ENCODE measurements around the gene GOSR2.
"Not testable (repeated sequence)": the region's sequence is repeated elsewhere in the genome, so short reads cannot be mapped to it uniquely, and the experiment has no call there.

GOSR2 gene

GRCh38 chr17:46983782-46984181 lies 60.8 kb downstream of the GOSR2 start:
- no peak overlapping the region for H3K4me3 ChIP-seq (ENCODE audit: control insufficient read depth, low read depth, low read length)
- DNase-seq (ENCODE audit: low read depth), result no peak
- no peak for TF ChIP-seq CTCF (conservative IDR thresholded peaks at IDR 0.05; ENCODE audit: control insufficient read depth, insufficient read depth, low read depth, low read length)

- DNase-seq (ENCODE audit: low read depth), result no peak
- H3K4me3 ChIP-seq (ENCODE audit: control insufficient read depth, low read depth, low read length), result no peak overlapping the region
- TF ChIP-seq CTCF (conservative IDR thresholded peaks at IDR 0.05; ENCODE audit: control insufficient read depth, insufficient read depth, low read depth, low read length), result no peak
Measured at GRCh38 chr17:46984341-46984740, 61.4 kb downstream of the GOSR2 start.

- DNase-seq (ENCODE audit: low read depth), result no peak
Measured at GRCh38 chr17:46984892-46985291, 61.9 kb downstream of the GOSR2 start.

GRCh38 chr17:46986366-46986765 lies 63.4 kb downstream of the GOSR2 start:
- no peak for DNase-seq (ENCODE audit: low read depth)
- no peak for TF ChIP-seq CTCF (conservative IDR thresholded peaks at IDR 0.05; ENCODE audit: control insufficient read depth, insufficient read depth, low read depth, low read length)
- no peak overlapping the region for H3K4me3 ChIP-seq (ENCODE audit: control insufficient read depth, low read depth, low read length)

More at GRCh38 chr17:46984892-46985291, 61.9 kb downstream of the GOSR2 start:
- TF ChIP-seq CTCF (conservative IDR thresholded peaks at IDR 0.05; ENCODE audit: control insufficient read depth, insufficient read depth, low read depth, low read length), result no peak
- no peak overlapping the region for H3K4me3 ChIP-seq (ENCODE audit: control insufficient read depth, low read depth, low read length)

- H3K4me3 ChIP-seq (ENCODE audit: control insufficient read depth, low read depth, low read length); DNase-seq (ENCODE audit: low read depth): not testable (repeated sequence)
Measured at GRCh38 chr17:46987927-46988326, 65.0 kb downstream of the GOSR2 start.

- H3K4me3 ChIP-seq (ENCODE audit: control insufficient read depth, low read depth, low read length), result no peak overlapping the region
- no peak for TF ChIP-seq CTCF (conservative IDR thresholded peaks at IDR 0.05; ENCODE audit: control insufficient read depth, insufficient read depth, low read depth, low read length)
- DNase-seq (ENCODE audit: low read depth), result no peak
Measured at GRCh38 chr17:46989637-46990431, 66.9 kb downstream of the GOSR2 start.

GRCh38 chr17:46991617-46992016 lies 68.7 kb downstream of the GOSR2 start:
- no peak for DNase-seq (ENCODE audit: low read depth)
- no peak for TF ChIP-seq CTCF (conservative IDR thresholded peaks at IDR 0.05; ENCODE audit: control insufficient read depth, insufficient read depth, low read depth, low read length)
- no peak overlapping the region for H3K4me3 ChIP-seq (ENCODE audit: control insufficient read depth, low read depth, low read length)
